ENCODE measurements around the gene OR52B2. TPM values are rescaled to one million over a fixed set of nuclear protein-coding genes. Genes with fewer than 3 reads are reported as not detected.

OR52B2 gene
- total RNA-seq, 1 donor from 2014 or later: not detected

DNA sequence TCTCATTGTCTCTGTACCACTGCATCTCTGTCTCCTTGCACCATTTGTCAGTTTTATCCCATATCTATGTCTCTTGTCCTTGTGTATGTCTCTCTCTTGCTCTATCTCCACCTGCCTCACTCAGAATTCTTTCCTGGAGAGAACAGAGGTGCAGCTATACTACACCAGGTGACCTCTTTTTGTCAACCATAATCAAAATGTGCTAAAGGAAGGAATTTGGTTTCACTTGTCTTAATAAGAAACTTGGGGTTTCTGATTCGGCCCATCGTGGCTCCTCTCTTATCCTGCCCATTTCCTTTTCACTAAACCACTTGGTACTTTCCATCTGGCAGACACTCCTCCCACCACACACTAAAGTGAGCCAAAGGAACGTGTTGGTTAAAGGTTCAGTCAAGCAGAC is 33.2 kb upstream of the OR52B2 start:
- no peaks in the 10 kb centered on the region for H3K27me3 Mint-ChIP-seq (ENCODE audit: low read depth)
- no peak for TF ChIP-seq CTCF (IDR thresholded peaks at IDR 0.05)

DNA sequence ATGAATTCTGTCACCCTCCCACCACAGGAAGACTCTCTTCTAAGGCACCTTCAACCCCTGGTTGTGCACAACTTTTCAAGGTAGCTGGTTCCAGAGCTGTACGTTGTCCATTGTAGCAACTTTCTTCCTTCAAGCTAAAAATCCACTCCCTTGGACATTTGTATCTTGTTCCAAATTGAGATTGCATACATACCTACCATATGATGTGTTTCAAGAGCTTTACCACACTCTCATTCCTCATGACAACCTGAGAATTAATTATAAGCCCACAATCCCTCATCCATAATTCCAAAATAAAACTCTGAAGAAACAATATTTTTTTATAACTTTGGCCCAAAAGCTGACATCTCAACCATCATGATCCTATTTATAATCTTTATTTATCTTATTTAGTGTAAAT is 31.9 kb upstream of the OR52B2 start:
- Mint-ChIP-seq H3K27ac (ENCODE audit: unreplicated experiment) (no peak overlapping the region), H3K4me1 (ENCODE audit: low read depth) (no peaks in the 10 kb centered on the region), H3K36me3 (ENCODE audit: low read depth) (peaks cover 10% of the 10 kb centered on the region), H3K9me3 (ENCODE audit: low read depth) (no peaks in the 10 kb centered on the region), H3K4me3 (ENCODE audit: unreplicated experiment) (no peak overlapping the region), H3K27me3 (ENCODE audit: low read depth) (no peaks in the 10 kb centered on the region)
- TF ChIP-seq CTCF (IDR thresholded peaks at IDR 0.05): no peak
- DNase-seq (ENCODE audit: low spot score): no peak

More for the DNA sequence above, 33.2 kb upstream of the OR52B2 start:
- Mint-ChIP-seq H3K4me1 (ENCODE audit: low read depth) (no peaks in the 10 kb centered on the region), H3K36me3 (ENCODE audit: low read depth) (peaks cover 10% of the 10 kb centered on the region), H3K4me3 (ENCODE audit: unreplicated experiment) (no peak overlapping the region), H3K27ac (ENCODE audit: unreplicated experiment) (no peak overlapping the region), H3K9me3 (ENCODE audit: low read depth) (no peaks in the 10 kb centered on the region)
- no peak for DNase-seq (ENCODE audit: low spot score)

GRCh38 chr11:6201481-6201880 is 31.4 kb upstream of the OR52B2 start:
- no peaks in the 10 kb centered on the region for H3K4me1 Mint-ChIP-seq (ENCODE audit: low read depth)
- H3K4me3 Mint-ChIP-seq (ENCODE audit: unreplicated experiment): no peak overlapping the region
- no peaks in the 10 kb centered on the region for H3K9me3 Mint-ChIP-seq (ENCODE audit: low read depth)
- H3K27ac Mint-ChIP-seq (ENCODE audit: unreplicated experiment): no peak overlapping the region
- DNase-seq (ENCODE audit: low spot score): no peak
- TF ChIP-seq CTCF (IDR thresholded peaks at IDR 0.05): no peak
- H3K36me3 Mint-ChIP-seq (ENCODE audit: low read depth): peaks cover 10% of the 10 kb centered on the region
- H3K27me3 Mint-ChIP-seq (ENCODE audit: low read depth): no peaks in the 10 kb centered on the region

GRCh38 chr11:6200975-6201374 is 30.8 kb upstream of the OR52B2 start:
- Mint-ChIP-seq H3K36me3 (ENCODE audit: low read depth) (peaks cover 10% of the 10 kb centered on the region), H3K4me1 (ENCODE audit: low read depth) (no peaks in the 10 kb centered on the region), H3K27me3 (ENCODE audit: low read depth) (peaks cover 2% of the 10 kb centered on the region), H3K27ac (ENCODE audit: unreplicated experiment) (no peak overlapping the region), H3K4me3 (ENCODE audit: unreplicated experiment) (no peak overlapping the region), H3K9me3 (ENCODE audit: low read depth) (no peaks in the 10 kb centered on the region)
- TF ChIP-seq CTCF (IDR thresholded peaks at IDR 0.05): no peak
- DNase-seq (ENCODE audit: low spot score): no peak

DNA sequence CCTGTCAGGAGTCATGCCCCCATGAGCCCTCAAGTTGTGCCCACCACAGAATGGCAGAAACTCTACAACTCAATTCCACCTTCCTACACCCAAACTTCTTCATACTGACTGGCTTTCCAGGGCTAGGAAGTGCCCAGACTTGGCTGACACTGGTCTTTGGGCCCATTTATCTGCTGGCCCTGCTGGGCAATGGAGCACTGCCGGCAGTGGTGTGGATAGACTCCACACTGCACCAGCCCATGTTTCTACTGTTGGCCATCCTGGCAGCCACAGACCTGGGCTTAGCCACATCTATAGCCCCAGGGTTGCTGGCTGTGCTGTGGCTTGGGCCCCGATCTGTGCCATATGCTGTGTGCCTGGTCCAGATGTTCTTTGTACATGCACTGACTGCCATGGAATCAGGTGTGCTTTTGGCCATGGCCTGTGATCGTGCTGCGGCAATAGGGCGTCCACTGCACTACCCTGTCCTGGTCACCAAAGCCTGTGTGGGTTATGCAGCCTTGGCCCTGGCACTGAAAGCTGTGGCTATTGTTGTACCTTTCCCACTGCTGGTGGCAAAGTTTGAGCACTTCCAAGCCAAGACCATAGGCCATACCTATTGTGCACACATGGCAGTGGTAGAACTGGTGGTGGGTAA is 29.2 kb upstream of the OR52B2 start, which contains the start of gene OR52W1:
Gene OR52W1 (plus strand): TSS at position 51 of the 637 bp plus-strand sequence. CDS start 0 bp downstream, at position 51.
- peaks cover 8% of the 10 kb centered on the region for H3K36me3 Mint-ChIP-seq (ENCODE audit: low read depth)
- H3K4me1 Mint-ChIP-seq (ENCODE audit: low read depth): no peaks in the 10 kb centered on the region
- no peak for DNase-seq (ENCODE audit: low spot score)
- no peaks in the 10 kb centered on the region for H3K9me3 Mint-ChIP-seq (ENCODE audit: low read depth)
- no peak for TF ChIP-seq CTCF (IDR thresholded peaks at IDR 0.05)
- peaks cover 2% of the 10 kb centered on the region for H3K27me3 Mint-ChIP-seq (ENCODE audit: low read depth)
- H3K27ac Mint-ChIP-seq (ENCODE audit: unreplicated experiment): peak within 1 kb of the TSS; percentile 23
- no peak within 1 kb of the TSS for H3K4me3 Mint-ChIP-seq (ENCODE audit: unreplicated experiment)
